SU-DHL-6 (cell line): ENCODE data around the gene KLF13.

Source experiments
- H2AFZ ChIP-seq: fragments of 200-600 bp; sonication (generic); 2 replicates; pipeline ENCODE4 v1.6.1; 2014; ENCODE audit warnings: low read depth, mild to moderate bottlenecking, moderate library complexity, mixed read lengths, antibody characterized with exemption, low read length; ENCODE audit not compliant: severe bottlenecking
- H3F3A ChIP-seq: fragments of 200-600 bp; shearing (Covaris generic); 2 replicates; pipeline ENCODE4 v1.6.0; 2016; ENCODE audit warnings: antibody characterized with exemption, mild to moderate bottlenecking; ENCODE audit not compliant: insufficient read depth
- H3K27ac ChIP-seq: fragments of 200-600 bp; sonication (generic); 2 replicates; pipeline ENCODE4 v1.5.1; 2016; ENCODE audit warnings: low read depth, mild to moderate bottlenecking, low read length, moderate library complexity, mixed read lengths
- H3K27me3 ChIP-seq: fragments of 200-600 bp; sonication (generic), shearing (Covaris generic); 2 replicates; pipeline ENCODE4 v1.6.0; 2014; ENCODE audit warnings: mild to moderate bottlenecking, low read length
- H3K36me3 ChIP-seq: fragments of 200-600 bp; sonication (generic); 2 replicates; pipeline ENCODE4 v1.6.1; 2014; ENCODE audit warnings: mild to moderate bottlenecking, low read length, mixed read lengths
- H3K4me2 ChIP-seq: fragments of 300-600, 200-600 bp; shearing (Covaris generic), sonication (generic); 2 replicates; pipeline ENCODE4 v1.6.0; 2014; ENCODE audit warnings: low read length, low read depth, mild to moderate bottlenecking; ENCODE audit not compliant: poor library complexity, severe bottlenecking
- H3K4me3 ChIP-seq: fragments of 200-600 bp; sonication (generic); 2 replicates; pipeline ENCODE4 v1.5.1; 2014; ENCODE audit warnings: antibody characterized with exemption, low read length, mild to moderate bottlenecking, mixed read lengths; ENCODE audit not compliant: insufficient read depth, poor library complexity, severe bottlenecking
- H3K79me2 ChIP-seq: fragments of 200-600 bp; sonication (generic); 2 replicates; pipeline ENCODE4 v1.6.1; 2014; ENCODE audit warnings: mild to moderate bottlenecking, low read length, moderate library complexity; ENCODE audit not compliant: insufficient read depth
- H3K9ac ChIP-seq: fragments of 200-600 bp; sonication (generic); 2 replicates; pipeline ENCODE4 v1.7.0; 2014; ENCODE audit warnings: mild to moderate bottlenecking, low read length
- H3K9me2 ChIP-seq: fragments of 200-600 bp; sonication (generic); replicated peaks from 2 replicates; pipeline ENCODE4 v1.6.1; 2014; ENCODE audit warnings: low read length; ENCODE audit not compliant: insufficient read depth
- H3K9me3 ChIP-seq: fragments of 200-600 bp; sonication (generic); 2 replicates; pipeline ENCODE4 v1.6.1; 2014; ENCODE audit warnings: low read length, mixed read lengths; ENCODE audit not compliant: insufficient read depth
- H4K20me1 ChIP-seq: fragments of 200-600 bp; sonication (generic); 2 replicates; pipeline ENCODE4 v1.6.1; 2014; ENCODE audit warnings: low read depth, mild to moderate bottlenecking, antibody characterized with exemption, low read length, moderate library complexity, mixed read lengths
- EZH2phosphoT487 ChIP-seq: fragments of 200-600 bp; sonication (generic), shearing (Covaris generic); conservative IDR thresholded peaks from 2 replicates; pipeline ENCODE4 v1.6.1; 2018; ENCODE audit warnings: mild to moderate bottlenecking, antibody characterized with exemption, low read length, moderate library complexity, mixed read lengths
- TF ChIP-seq, protein P1 (sequence below): fragments of 200-600 bp; sonication (generic); IDR thresholded peaks from one replicate; pipeline ENCODE4 v1.5.1; 2017; ENCODE audit warnings: antibody characterized with exemption, mild to moderate bottlenecking, low read length, moderate library complexity; ENCODE audit not compliant: insufficient read depth, poor library complexity, severe bottlenecking

The KLF13 gene

DNA sequence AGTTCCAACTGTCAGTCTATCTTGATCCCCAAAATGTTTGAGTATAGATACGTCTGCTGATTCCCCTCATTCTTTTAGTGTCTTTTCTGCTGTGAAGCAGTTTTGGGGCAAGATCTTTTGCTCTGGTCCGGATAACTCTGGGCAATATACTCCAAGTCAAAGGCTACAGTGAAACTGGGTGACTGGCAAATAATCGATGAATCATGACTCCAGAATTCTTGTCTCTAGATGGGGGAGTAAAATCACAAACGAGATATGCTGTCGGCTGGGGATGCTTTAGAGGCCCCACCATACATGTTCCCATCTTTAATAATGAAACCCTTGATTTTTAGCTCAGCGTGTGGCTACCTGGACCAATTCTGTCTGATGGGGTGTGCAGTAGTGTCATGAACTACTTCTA lies 76.5 kb downstream of the KLF13 start:
- no peak overlapping the region for H3K9ac ChIP-seq
- no peak overlapping the region for H3K27ac ChIP-seq

DNA sequence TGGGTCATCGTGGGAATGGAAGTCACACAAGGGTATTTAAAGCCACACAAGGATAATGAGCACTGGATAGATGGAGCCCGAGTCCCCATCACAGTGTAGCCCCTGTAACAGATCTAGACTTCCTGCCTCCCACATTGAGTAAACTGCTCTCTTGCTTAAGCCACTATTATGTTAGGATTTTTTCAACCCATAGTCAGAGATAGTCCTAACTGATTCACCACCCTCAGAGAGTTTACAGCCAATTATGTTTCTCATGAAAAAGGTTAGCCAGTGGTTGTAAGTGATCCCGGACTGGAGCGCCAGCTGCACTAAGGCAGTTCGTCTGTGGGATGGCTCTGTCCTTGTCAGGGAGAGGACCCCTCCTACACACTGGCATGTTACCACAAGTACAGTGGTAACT lies 77.0 kb downstream of the KLF13 start:
- no peak for TF ChIP-seq EZH2phosphoT487
- TF ChIP-seq, protein P1, sequence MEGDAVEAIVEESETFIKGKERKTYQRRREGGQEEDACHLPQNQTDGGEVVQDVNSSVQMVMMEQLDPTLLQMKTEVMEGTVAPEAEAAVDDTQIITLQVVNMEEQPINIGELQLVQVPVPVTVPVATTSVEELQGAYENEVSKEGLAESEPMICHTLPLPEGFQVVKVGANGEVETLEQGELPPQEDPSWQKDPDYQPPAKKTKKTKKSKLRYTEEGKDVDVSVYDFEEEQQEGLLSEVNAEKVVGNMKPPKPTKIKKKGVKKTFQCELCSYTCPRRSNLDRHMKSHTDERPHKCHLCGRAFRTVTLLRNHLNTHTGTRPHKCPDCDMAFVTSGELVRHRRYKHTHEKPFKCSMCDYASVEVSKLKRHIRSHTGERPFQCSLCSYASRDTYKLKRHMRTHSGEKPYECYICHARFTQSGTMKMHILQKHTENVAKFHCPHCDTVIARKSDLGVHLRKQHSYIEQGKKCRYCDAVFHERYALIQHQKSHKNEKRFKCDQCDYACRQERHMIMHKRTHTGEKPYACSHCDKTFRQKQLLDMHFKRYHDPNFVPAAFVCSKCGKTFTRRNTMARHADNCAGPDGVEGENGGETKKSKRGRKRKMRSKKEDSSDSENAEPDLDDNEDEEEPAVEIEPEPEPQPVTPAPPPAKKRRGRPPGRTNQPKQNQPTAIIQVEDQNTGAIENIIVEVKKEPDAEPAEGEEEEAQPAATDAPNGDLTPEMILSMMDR: no peak
- no peaks in the 10 kb centered on the region for H4K20me1 ChIP-seq
- no peaks in the 10 kb centered on the region for H3K27me3 ChIP-seq
- H3K4me2 ChIP-seq: no peak overlapping the region
- H3K9me2 ChIP-seq: no peaks in the 10 kb centered on the region
- H3K79me2 ChIP-seq: no peaks in the 10 kb centered on the region
- no peaks in the 10 kb centered on the region for H3K36me3 ChIP-seq
- H2AFZ ChIP-seq: no peak overlapping the region
- H3K9ac ChIP-seq: no peak overlapping the region
- H3F3A ChIP-seq: no peaks in the 10 kb centered on the region
- no peak overlapping the region for H3K4me3 ChIP-seq
- no peaks in the 10 kb centered on the region for H3K9me3 ChIP-seq
- no peak overlapping the region for H3K27ac ChIP-seq

More for the DNA sequence above, 76.5 kb downstream of the KLF13 start:
- H3K4me2 ChIP-seq: no peak overlapping the region
- TF ChIP-seq, protein P1: no peak
- TF ChIP-seq EZH2phosphoT487: no peak
- H3K79me2 ChIP-seq: no peaks in the 10 kb centered on the region
- H3K9me3 ChIP-seq: no peaks in the 10 kb centered on the region
- H3K27me3 ChIP-seq: no peaks in the 10 kb centered on the region
- H3K4me3 ChIP-seq: no peak overlapping the region
- no peak overlapping the region for H2AFZ ChIP-seq
- no peaks in the 10 kb centered on the region for H4K20me1 ChIP-seq
- H3K36me3 ChIP-seq: no peaks in the 10 kb centered on the region
- H3F3A ChIP-seq: no peaks in the 10 kb centered on the region
- no peaks in the 10 kb centered on the region for H3K9me2 ChIP-seq

DNA sequence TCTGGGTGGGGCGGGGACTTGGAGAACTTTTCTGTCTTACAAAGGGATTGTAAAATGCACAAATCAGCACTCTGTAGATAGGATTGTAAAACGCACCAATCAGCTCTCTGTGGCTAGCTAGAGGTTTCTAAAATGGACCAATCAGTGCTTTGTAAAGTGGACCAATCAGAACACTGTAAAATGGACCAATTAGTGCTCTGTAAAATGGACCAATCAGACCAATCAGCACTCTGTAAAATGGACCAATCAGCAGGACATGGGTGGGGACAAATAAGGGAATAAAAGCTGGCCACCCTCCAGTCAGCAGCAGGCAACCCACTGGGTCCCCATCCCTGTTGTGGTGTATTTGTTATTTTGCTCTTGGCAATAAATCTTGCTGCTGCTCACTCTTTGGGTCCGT lies 77.7 kb downstream of the KLF13 start:
- Histone ChIP-seq H3K27me3 (no peaks in the 10 kb centered on the region), H4K20me1 (no peaks in the 10 kb centered on the region), H3K4me2 (no peak overlapping the region), H3K36me3 (no peaks in the 10 kb centered on the region), H3K27ac (no peak overlapping the region), H3K79me2 (no peaks in the 10 kb centered on the region), H3K9ac (no peak overlapping the region), H3K9me2 (no peaks in the 10 kb centered on the region), H3F3A (no peaks in the 10 kb centered on the region), H2AFZ (no peak overlapping the region), H3K9me3 (no peaks in the 10 kb centered on the region), H3K4me3 (no peak overlapping the region)
- TF ChIP-seq, protein P1: no peak
- no peak for TF ChIP-seq EZH2phosphoT487
